Stimulated activated naive CD8-positive, alpha-beta T cell treated with anti-CD3 and anti-CD28 coated beads, Interleukin-15, Interleukin-2, amounts not matched to agents 100 U/mL and 50 U/mL, for 24 hours (primary cell): Measurements from ENCODE around the gene EIPR1.

Experiments
- ATAC-seq: fragments of 150-1000 bp; cut with Tn5 transposase; one replicate; pipeline ENCODE4 v1.10.0; 2021
- DNase-seq: peaks from one replicate; pipeline ENCODE4 v3.0.0; 2021

Gene EIPR1

GRCh38 chr2:3148716-3149115, 228.9 kb downstream of the EIPR1 start:
- ATAC-seq (no peak), DNase-seq (no peak)

GRCh38 chr2:3147651-3148530, 229.7 kb downstream of the EIPR1 start:
- no peak for ATAC-seq
- DNase-seq = no peak

GRCh38 chr2:3146772-3147650, 230.6 kb downstream of the EIPR1 start:
- DNase-seq (no peak), ATAC-seq (no peak)

DNA sequence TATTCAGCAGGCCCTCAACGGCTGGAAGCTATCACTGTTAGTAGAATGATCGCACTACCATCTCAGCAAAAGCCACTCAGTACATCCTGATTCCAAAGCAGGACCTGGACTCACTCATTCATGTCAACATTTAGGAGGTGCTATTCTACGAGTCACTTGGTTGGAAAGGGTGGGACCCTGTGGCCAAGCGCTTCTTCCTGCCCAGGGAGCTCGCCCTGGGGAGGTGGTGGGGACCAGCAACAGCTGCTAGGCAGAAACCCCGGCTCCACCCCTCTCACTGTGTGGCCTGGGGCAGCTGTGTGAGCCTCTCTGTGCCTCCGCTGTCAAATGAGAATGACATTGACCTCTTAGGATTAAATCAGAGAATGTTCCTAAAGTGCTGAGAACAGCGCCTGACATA, 231.4 kb downstream of the EIPR1 start:
- DNase-seq = no peak
- no peak for ATAC-seq

- DNase-seq (no peak), ATAC-seq (no peak)
Observed at GRCh38 chr2:3145471-3146021, 232.1 kb downstream of the EIPR1 start.

DNA sequence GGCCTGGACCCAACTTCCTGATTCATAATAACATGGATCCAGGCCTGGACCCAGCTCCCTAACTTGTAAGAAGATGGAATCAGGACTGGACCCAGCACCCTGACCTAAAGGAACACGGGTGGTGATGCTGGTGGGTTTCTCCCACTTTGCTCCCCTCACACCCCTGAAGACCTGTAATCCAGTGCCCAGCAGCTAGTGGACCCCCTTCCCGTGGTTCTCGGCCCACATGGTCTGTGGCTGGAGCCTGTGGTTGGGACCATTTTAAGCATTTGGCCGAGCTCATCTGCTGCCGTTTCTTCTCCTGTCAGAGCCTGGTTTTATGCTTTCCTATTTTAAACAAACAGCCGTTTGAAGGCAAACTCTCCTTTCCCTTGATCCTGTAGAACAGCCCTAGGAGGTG, 232.8 kb downstream of the EIPR1 start:
- DNase-seq = no peak
- no peak for ATAC-seq

- no peak for ATAC-seq
- no peak for DNase-seq
Observed at GRCh38 chr2:3143602-3144001, 234.0 kb downstream of the EIPR1 start.

GRCh38 chr2:3142961-3143571, 234.6 kb downstream of the EIPR1 start:
- ATAC-seq = no peak

DNA sequence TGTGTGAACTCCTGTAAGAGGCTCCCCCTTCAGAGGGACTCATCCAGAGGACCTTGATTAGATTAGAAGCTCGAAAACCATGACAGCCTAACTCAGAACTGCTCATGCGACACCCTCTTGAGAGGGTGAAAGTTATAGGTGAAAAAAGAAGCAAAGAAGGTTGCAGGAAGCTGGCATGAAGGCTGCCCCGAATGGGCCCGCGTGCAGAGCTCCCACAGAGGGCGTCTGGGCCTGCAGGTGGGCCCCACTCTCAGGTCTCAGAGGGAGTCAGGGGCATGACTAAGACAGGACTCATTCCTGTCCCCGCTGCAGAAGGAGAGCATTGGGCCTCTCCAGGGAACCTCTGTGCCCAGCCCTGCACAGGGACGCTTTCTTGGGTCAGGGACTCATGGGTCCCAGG, 235.4 kb downstream of the EIPR1 start:
- no peak for DNase-seq
- no peak for ATAC-seq

More at GRCh38 chr2:3142961-3143571, 234.6 kb downstream of the EIPR1 start:
- no peak for DNase-seq

DNA sequence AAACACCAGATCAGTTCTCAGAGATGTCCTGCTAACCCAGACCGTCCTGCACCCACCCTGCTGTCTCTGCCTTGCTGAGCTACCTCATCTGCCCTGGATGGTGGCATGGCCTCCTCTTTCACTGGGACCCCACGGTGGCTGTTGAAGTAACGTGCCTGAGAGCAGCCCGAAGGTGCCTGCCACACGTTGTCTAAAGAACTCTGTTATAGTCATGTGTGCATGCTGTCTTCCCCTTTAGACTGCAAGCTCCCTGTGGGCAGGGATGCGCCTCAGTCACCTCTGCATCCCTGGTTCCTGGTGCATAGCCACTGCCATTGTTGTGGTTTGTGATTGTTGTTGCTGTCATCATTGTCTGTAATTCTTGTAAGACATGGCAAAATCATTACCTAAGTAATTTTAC, 235.9 kb downstream of the EIPR1 start:
- no peak for DNase-seq
- ATAC-seq = no peak

GRCh38 chr2:3139906-3140305, 237.7 kb downstream of the EIPR1 start:
- no peak for ATAC-seq
- no peak for DNase-seq
